ENCODE measurements around the gene ACAP1. TPM values are rescaled to one million over a fixed set of nuclear protein-coding genes. Genes with fewer than 3 reads are reported as not detected.

The ACAP1 gene
- total RNA-seq, 1 experiment from 2014 or later = 2.7 TPM

DNA sequence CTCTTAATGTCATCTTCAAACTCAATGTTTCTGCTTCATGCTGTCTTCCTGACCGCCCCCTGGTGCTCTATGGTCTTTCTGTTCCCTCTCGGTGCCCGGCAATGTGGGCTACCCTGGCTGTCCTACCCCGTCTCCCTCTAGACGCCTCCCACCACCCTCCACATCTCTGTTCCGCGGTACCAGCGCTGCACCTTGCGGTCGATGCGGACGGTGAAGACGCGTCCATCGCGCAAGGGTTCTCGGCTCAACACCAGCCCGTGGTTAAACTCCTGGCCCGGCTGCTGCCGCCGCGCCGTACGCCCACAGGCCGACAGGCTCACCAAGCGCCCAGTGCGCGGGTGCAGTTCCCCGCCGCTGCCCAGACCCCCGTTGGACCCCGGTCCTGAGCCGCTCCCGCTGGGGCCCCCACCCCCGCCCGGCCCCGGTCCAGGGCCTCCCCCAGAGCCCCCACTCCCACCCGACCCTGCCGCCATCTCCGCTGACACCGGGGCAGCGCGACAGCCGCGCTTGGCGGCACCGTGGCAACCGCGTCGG lies 7.4 kb upstream of the ACAP1 start, which contains the start of gene NEURL4:
Gene NEURL4 (minus strand): TSS at position 496 of the 534 bp plus-strand sequence. CDS start 23 bp downstream, at position 473.
- in situ Hi-C loops (cut with HindIII; ENCODE audit: low pct_unique_long_range_greater_than_20kb, low sequenced_read_pairs) (no loop called here), intact Hi-C loops (cut with micrococcal nuclease; ENCODE audit: unreplicated experiment) (no loop called here)
- TF ChIP-seq POLR2AphosphoS5 (IDR thresholded peaks at IDR 0.05; ENCODE audit: low read depth, low read length) = no peak
- TF ChIP-seq TCF7L2 (IDR thresholded peaks at IDR 0.05; ENCODE audit: low read depth, low read length) = no peak
- no peak for TF ChIP-seq SIN3A (IDR thresholded peaks at IDR 0.05; ENCODE audit: borderline replicate concordance, insufficient read depth, low read depth, low read length)
- TF ChIP-seq, protein P1, sequence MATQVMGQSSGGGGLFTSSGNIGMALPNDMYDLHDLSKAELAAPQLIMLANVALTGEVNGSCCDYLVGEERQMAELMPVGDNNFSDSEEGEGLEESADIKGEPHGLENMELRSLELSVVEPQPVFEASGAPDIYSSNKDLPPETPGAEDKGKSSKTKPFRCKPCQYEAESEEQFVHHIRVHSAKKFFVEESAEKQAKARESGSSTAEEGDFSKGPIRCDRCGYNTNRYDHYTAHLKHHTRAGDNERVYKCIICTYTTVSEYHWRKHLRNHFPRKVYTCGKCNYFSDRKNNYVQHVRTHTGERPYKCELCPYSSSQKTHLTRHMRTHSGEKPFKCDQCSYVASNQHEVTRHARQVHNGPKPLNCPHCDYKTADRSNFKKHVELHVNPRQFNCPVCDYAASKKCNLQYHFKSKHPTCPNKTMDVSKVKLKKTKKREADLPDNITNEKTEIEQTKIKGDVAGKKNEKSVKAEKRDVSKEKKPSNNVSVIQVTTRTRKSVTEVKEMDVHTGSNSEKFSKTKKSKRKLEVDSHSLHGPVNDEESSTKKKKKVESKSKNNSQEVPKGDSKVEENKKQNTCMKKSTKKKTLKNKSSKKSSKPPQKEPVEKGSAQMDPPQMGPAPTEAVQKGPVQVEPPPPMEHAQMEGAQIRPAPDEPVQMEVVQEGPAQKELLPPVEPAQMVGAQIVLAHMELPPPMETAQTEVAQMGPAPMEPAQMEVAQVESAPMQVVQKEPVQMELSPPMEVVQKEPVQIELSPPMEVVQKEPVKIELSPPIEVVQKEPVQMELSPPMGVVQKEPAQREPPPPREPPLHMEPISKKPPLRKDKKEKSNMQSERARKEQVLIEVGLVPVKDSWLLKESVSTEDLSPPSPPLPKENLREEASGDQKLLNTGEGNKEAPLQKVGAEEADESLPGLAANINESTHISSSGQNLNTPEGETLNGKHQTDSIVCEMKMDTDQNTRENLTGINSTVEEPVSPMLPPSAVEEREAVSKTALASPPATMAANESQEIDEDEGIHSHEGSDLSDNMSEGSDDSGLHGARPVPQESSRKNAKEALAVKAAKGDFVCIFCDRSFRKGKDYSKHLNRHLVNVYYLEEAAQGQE (IDR thresholded peaks at IDR 0.05; ENCODE audit: insufficient read depth in 1 of 2, low read depth in 2 of 2, low read length in 1 of 2) = no peak
- TF ChIP-seq, protein P2, sequence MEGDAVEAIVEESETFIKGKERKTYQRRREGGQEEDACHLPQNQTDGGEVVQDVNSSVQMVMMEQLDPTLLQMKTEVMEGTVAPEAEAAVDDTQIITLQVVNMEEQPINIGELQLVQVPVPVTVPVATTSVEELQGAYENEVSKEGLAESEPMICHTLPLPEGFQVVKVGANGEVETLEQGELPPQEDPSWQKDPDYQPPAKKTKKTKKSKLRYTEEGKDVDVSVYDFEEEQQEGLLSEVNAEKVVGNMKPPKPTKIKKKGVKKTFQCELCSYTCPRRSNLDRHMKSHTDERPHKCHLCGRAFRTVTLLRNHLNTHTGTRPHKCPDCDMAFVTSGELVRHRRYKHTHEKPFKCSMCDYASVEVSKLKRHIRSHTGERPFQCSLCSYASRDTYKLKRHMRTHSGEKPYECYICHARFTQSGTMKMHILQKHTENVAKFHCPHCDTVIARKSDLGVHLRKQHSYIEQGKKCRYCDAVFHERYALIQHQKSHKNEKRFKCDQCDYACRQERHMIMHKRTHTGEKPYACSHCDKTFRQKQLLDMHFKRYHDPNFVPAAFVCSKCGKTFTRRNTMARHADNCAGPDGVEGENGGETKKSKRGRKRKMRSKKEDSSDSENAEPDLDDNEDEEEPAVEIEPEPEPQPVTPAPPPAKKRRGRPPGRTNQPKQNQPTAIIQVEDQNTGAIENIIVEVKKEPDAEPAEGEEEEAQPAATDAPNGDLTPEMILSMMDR (IDR thresholded peaks at IDR 0.05) = no peak
- ChIA-PET CTCF (interaction anchor here (0.6 to 0.7 kb wide), 2 partner anchors 39 to 190 kb away, joined by 3 to 5 read pairs; no protein-coding TSS in a partner anchor), POLR2A (interaction anchor here (0.9 kb wide), 1 partner anchor 21 kb away, joined by 3 read pairs; no protein-coding TSS in a partner anchor)
- H3K4me1 ChIP-seq (ENCODE audit: control insufficient read depth, insufficient read depth, low read length) = peaks cover 7% of the 10 kb centered on the region
- no peaks in the 10 kb centered on the region for H3K27me3 ChIP-seq (ENCODE audit: control insufficient read depth, insufficient read depth, low read length)
- ATAC-seq (peak; percentile 35), DNase-seq (ENCODE audit: low read depth, low spot score) (no peak)
- H3K4me3 ChIP-seq (ENCODE audit: low read depth in 2 of 2, low read length in 2 of 2) = peak within 1 kb of the TSS; percentile 81 to 90
- peak within 1 kb of the TSS; percentile 90 for H3K27ac ChIP-seq (ENCODE audit: low read length)
- H3K9me3 ChIP-seq (ENCODE audit: control insufficient read depth, insufficient read depth, low read depth, low read length) = no peaks in the 10 kb centered on the region
- H3K36me3 ChIP-seq (ENCODE audit: control insufficient read depth, insufficient read depth, low read length) = no peaks in the 10 kb centered on the region; the same call in 1 of the 2 replicates
- BruUV-seq (replicated peaks) = no TSS peak

DNA sequence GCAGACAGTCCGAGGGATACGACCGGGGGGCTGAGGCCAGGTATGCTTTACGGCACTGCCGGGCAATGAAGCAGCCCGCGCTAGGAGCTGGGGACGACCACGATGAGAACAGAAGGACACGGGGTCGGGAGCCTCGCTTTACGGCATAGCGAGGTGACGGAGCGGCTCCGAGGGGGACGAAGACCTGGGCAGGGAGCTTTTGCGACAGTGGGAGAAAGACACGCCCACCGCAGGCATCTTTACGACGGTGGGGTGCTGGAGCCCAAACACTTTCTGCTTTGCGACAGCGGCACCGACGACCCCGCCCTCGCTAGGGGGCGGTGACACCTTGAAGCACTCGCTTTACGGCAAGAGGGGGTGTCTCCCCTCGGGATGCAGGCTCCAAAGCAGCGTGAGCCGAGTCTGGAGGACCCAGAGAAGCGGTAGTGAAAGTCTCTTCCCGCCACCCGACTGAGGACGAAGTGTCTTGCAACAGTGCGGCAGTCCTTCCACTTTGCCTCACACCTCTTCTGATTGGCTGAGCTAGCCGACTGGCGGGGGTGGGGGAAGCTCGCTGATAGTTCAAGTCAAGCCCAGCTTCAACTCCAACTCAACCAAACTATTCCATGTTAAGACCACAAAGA lies 6.8 kb upstream of the ACAP1 start:
- Histone ChIP-seq H3K9me3 (ENCODE audit: control insufficient read depth, insufficient read depth, low read depth, low read length) (no peaks in the 10 kb centered on the region), H3K4me1 (ENCODE audit: control insufficient read depth, insufficient read depth, low read length) (peaks cover 7% of the 10 kb centered on the region), H3K36me3 (ENCODE audit: control insufficient read depth, insufficient read depth, low read length) (no peaks in the 10 kb centered on the region; the same call in 1 of the 2 replicates), H3K4me3 (ENCODE audit: low read depth in 2 of 2, low read length in 2 of 2) (peak overlapping the region; percentile 81 to 90), H3K27ac (ENCODE audit: low read length) (peak overlapping the region; percentile 89), H3K27me3 (ENCODE audit: control insufficient read depth, insufficient read depth, low read length) (no peaks in the 10 kb centered on the region)
- ATAC-seq (peak; percentile 84), DNase-seq (ENCODE audit: low read depth, low spot score) (peak; percentile 96)
- in situ Hi-C loops (cut with HindIII; ENCODE audit: low pct_unique_long_range_greater_than_20kb, low sequenced_read_pairs) = no loop called here
- ChIA-PET CTCF (interaction anchor here (0.6 to 0.7 kb wide), 4 partner anchors 17 to 189 kb away, joined by 3 to 5 read pairs (median 3); no protein-coding TSS in a partner anchor), POLR2A (interaction anchor here (0.5 to 1.1 kb wide), 6 partner anchors 16 to 698 kb away, joined by 3 to 5 read pairs (median 3); partner anchors contain the start of gene ZBTB4)
- intact Hi-C loops (cut with micrococcal nuclease; ENCODE audit: unreplicated experiment) = no loop called here
- BruUV-seq (replicated peaks) = no TSS peak
- TF ChIP-seq, protein P2 (IDR thresholded peaks at IDR 0.05) = no peak
- TF ChIP-seq SIN3A (IDR thresholded peaks at IDR 0.05; ENCODE audit: borderline replicate concordance, insufficient read depth, low read depth, low read length) = peak; percentile 49; the same call in 1 of the 2 replicates
- TF ChIP-seq POLR2AphosphoS5 (IDR thresholded peaks at IDR 0.05; ENCODE audit: low read depth, low read length) = peak; percentile 75; the same call in 1 of the 2 replicates
- TF ChIP-seq, protein P1 (IDR thresholded peaks at IDR 0.05; ENCODE audit: insufficient read depth in 1 of 2, low read depth in 2 of 2, low read length in 1 of 2) = no peak; a peak in 1 of 4 replicates
